ENCODE results near the gene GXYLT2.

GXYLT2 gene

GRCh38 chr3:72887705-72888545 is at the start of gene GXYLT2:
GXYLT2 (plus strand) TSS chr3:72888046; CDS start chr3:72888234, 188 bp downstream.
- in situ Hi-C loops (cut with MboI; ENCODE audit: low sequenced_read_pairs), result no loop called here

- in situ Hi-C loops (cut with MboI; ENCODE audit: low sequenced_read_pairs), result no loop called here
These were observed 48.8 kb upstream of the GXYLT2 start for GRCh38 chr3:72839057-72839456.

GRCh38 chr3:72844436-72844993 is 43.3 kb upstream of the GXYLT2 start:
- in situ Hi-C loops (cut with MboI; ENCODE audit: low sequenced_read_pairs), result no loop called here

GRCh38 chr3:72846166-72846565 is 41.7 kb upstream of the GXYLT2 start:
- in situ Hi-C loops (cut with MboI; ENCODE audit: low sequenced_read_pairs), result no loop called here

- in situ Hi-C loops (cut with MboI; ENCODE audit: low sequenced_read_pairs), result no loop called here
These were observed 40.6 kb upstream of the GXYLT2 start for GRCh38 chr3:72847282-72847681.

GRCh38 chr3:72847751-72848702 is 39.8 kb upstream of the GXYLT2 start, which contains the start of gene SHQ1:
SHQ1 (minus strand) TSS chr3:72848445; CDS start chr3:72848340, 105 bp downstream.
- in situ Hi-C loops (cut with MboI; ENCODE audit: low sequenced_read_pairs), result no loop called here

GRCh38 chr3:72848703-72849081 is 39.2 kb upstream of the GXYLT2 start:
- in situ Hi-C loops (cut with MboI; ENCODE audit: low sequenced_read_pairs), result no loop called here

- in situ Hi-C loops (cut with MboI; ENCODE audit: low sequenced_read_pairs), result no loop called here
These were observed 32.8 kb upstream of the GXYLT2 start for GRCh38 chr3:72855001-72855400.

GRCh38 chr3:72860053-72860452 is 27.8 kb upstream of the GXYLT2 start:
- in situ Hi-C loops (cut with MboI; ENCODE audit: low sequenced_read_pairs), result no loop called here

GRCh38 chr3:72860846-72861245 is 27.0 kb upstream of the GXYLT2 start:
- in situ Hi-C loops (cut with MboI; ENCODE audit: low sequenced_read_pairs), result no loop called here

- in situ Hi-C loops (cut with MboI; ENCODE audit: low sequenced_read_pairs), result no loop called here
These were observed 25.3 kb upstream of the GXYLT2 start for GRCh38 chr3:72862314-72863090.

- in situ Hi-C loops (cut with MboI; ENCODE audit: low sequenced_read_pairs), result no loop called here
These were observed 15.7 kb upstream of the GXYLT2 start for GRCh38 chr3:72872183-72872582.

GRCh38 chr3:72887343-72887704 is 522 bp upstream of the GXYLT2 start:
- in situ Hi-C loops (cut with MboI; ENCODE audit: low sequenced_read_pairs), result no loop called here

- in situ Hi-C loops (cut with MboI; ENCODE audit: low sequenced_read_pairs), result no loop called here
These were observed 882 bp downstream of the GXYLT2 start for GRCh38 chr3:72888546-72889309.

- in situ Hi-C loops (cut with MboI; ENCODE audit: low sequenced_read_pairs), result no loop called here
These were observed 1.7 kb downstream of the GXYLT2 start for GRCh38 chr3:72889310-72890165.

GRCh38 chr3:72890166-72890925 is 2.5 kb downstream of the GXYLT2 start:
- in situ Hi-C loops (cut with MboI; ENCODE audit: low sequenced_read_pairs), result no loop called here

- in situ Hi-C loops (cut with MboI; ENCODE audit: low sequenced_read_pairs), result no loop called here
These were observed 3.4 kb downstream of the GXYLT2 start for GRCh38 chr3:72891053-72891855.

Measured in HL-60/S4 treated with phorbol 12-myristate 13-acetate at 8.2 ng/mL for 4 days and 3 days (cell line).